Endothelial cell of umbilical vein (primary cell): ENCODE results near the gene ZNF141. TPM values are rescaled to one million over a fixed set of nuclear protein-coding genes. Genes with fewer than 3 reads are reported as not detected.

Experiments used
- BruUV-seq: library from RNA; stranded (reverse); fragments of 400-500 nt; replicated peaks from 2 replicates; lab custom pipeline; 2021; lab: Mats Ljungman, UMichigan
- CTCF ChIA-PET: fragments of 300-600, 350-600 bp; sonication (Branson Sonifier 250); formaldehyde crosslinking; loops from one replicate; lab custom pipeline; 2021; ENCODE audit warnings: antibody characterized with exemption, inconsistent platforms; lab: Charles Lee
- POLR2A ChIA-PET: fragments of 300-600, 350-600 bp; sonication (Branson Sonifier 250); formaldehyde crosslinking; loops from one replicate; lab custom pipeline; 2021; ENCODE audit warnings: antibody characterized with exemption, inconsistent platforms; lab: Charles Lee
- DNase-seq: peaks from one replicate; pipeline ENCODE4 v3.0.0-alpha.2; 2011; ENCODE audit warnings: low read depth, low spot score
- FAIRE-seq: peaks from 2 replicates; lab custom pipeline; 2011; peaks lifted over from hg19 to GRCh38; lab: Jason Lieb, UNC
- H2AFZ ChIP-seq: 2 replicates; pipeline ENCODE4 v1.6.0; 2012; ENCODE audit warnings: low read depth, low read length, control low read depth, inconsistent platforms
- H3K27ac ChIP-seq: 2 replicates; pipeline ENCODE4 v1.5.1; 2011; ENCODE audit warnings: low read depth, mild to moderate bottlenecking, control low read depth, low read length, moderate library complexity; ENCODE audit not compliant: insufficient read depth
- H3K27me3 ChIP-seq, 2 experiments: 2 replicates each; pipeline versions ENCODE4 v1.6.0 to v1.6.1; 2011; ENCODE audit warnings: low read length in 2 of 2, mixed read lengths in 1 of 2; ENCODE audit not compliant: control insufficient read depth in 2 of 2, insufficient read depth in 2 of 2
- H3K36me3 ChIP-seq, 2 experiments: 2 replicates in 1 of 2; 3 replicates in 1 of 2; pipeline ENCODE4 v1.5.1; 2011; ENCODE audit warnings: low read length in 2 of 2, mild to moderate bottlenecking in 1 of 2, moderate library complexity in 1 of 2; ENCODE audit not compliant: control insufficient read depth in 2 of 2, insufficient read depth in 2 of 2; ENCODE audit errors: extremely low read depth in 1 of 2
- H3K4me1 ChIP-seq: 3 replicates; pipeline ENCODE4 v1.5.1; 2011; ENCODE audit warnings: mild to moderate bottlenecking, low read length; ENCODE audit not compliant: control insufficient read depth, insufficient read depth; ENCODE audit errors: extremely low read depth
- H3K4me2 ChIP-seq: 2 replicates; pipeline ENCODE4 v1.6.1; 2011; ENCODE audit warnings: low read length, control low read depth, mixed read lengths; ENCODE audit not compliant: insufficient read depth
- H3K4me3 ChIP-seq, 3 experiments: fragments of 200-600 bp in 1 of 3; sonication (generic), shearing (Covaris generic) in 1 of 3; replicated peaks in 1 of 3; 2 replicates each; pipeline ENCODE4 v1.5.1; 2011 to 2016; ENCODE audit warnings: control low read depth in 3 of 3, low read length in 3 of 3, mild to moderate bottlenecking in 2 of 3, inconsistent platforms in 1 of 3, low read depth in 1 of 3, moderate library complexity in 1 of 3; ENCODE audit not compliant: insufficient read depth in 1 of 3
- H3K79me2 ChIP-seq: 2 replicates; pipeline ENCODE4 v1.6.0; 2012; ENCODE audit warnings: low read length, inconsistent platforms; ENCODE audit not compliant: control insufficient read depth, insufficient read depth
- H3K9ac ChIP-seq: replicated peaks from 2 replicates; pipeline ENCODE3; 2011; ENCODE audit warnings: low read length, control low read depth; ENCODE audit not compliant: insufficient read depth; ENCODE audit errors: extremely low read depth
- H3K9me1 ChIP-seq: replicated peaks from 3 replicates; pipeline ENCODE4 v1.6.0; 2011; ENCODE audit warnings: mild to moderate bottlenecking, low read length; ENCODE audit not compliant: control insufficient read depth, insufficient read depth; ENCODE audit errors: extremely low read depth
- H3K9me3 ChIP-seq: replicated peaks from 2 replicates; pipeline ENCODE4 v1.5.1; 2012; ENCODE audit warnings: low read length, inconsistent platforms; ENCODE audit not compliant: control insufficient read depth, insufficient read depth
- H4K20me1 ChIP-seq: replicated peaks from 2 replicates; pipeline ENCODE3; 2011; ENCODE audit warnings: mild to moderate bottlenecking, low read length; ENCODE audit not compliant: control insufficient read depth, insufficient read depth; ENCODE audit errors: extremely low read depth
- CTCF ChIP-seq, 2 donors: IDR thresholded peaks; 1 replicate in 1 of 2; 2 replicates in 1 of 2; pipeline ENCODE4 v1.5.1; 2011; ENCODE audit warnings: low read length in 2 of 2, mild to moderate bottlenecking in 2 of 2, moderate library complexity in 2 of 2, control low read depth in 1 of 2, inconsistent platforms in 1 of 2, low read depth in 1 of 2; ENCODE audit not compliant: insufficient read depth in 1 of 2; ENCODE audit errors: extremely low read depth in 1 of 2
- EZH2 ChIP-seq: IDR thresholded peaks from 2 replicates; pipeline ENCODE4 v1.6.1; 2012; ENCODE audit warnings: borderline replicate concordance, low read depth, mild to moderate bottlenecking, moderate library complexity, low read length, inconsistent platforms; ENCODE audit not compliant: severe bottlenecking
- FOS ChIP-seq: IDR thresholded peaks from 2 replicates; pipeline ENCODE4 v1.6.1; 2011; ENCODE audit warnings: mild to moderate bottlenecking, low read length, moderate library complexity, borderline replicate concordance; ENCODE audit not compliant: insufficient read depth
- GATA2 ChIP-seq: IDR thresholded peaks from 2 replicates; pipeline ENCODE4 v1.7.0; 2011; ENCODE audit warnings: low read depth, mild to moderate bottlenecking, moderate library complexity, mixed read lengths, low read length; ENCODE audit not compliant: insufficient read length, insufficient read depth
- JUN ChIP-seq: IDR thresholded peaks from 2 replicates; pipeline ENCODE4 v1.6.1; 2011; ENCODE audit warnings: borderline replicate concordance, low read depth; ENCODE audit not compliant: insufficient read length, insufficient read depth
- MAX ChIP-seq: IDR thresholded peaks from 2 replicates; pipeline ENCODE4 v1.6.1; 2011; ENCODE audit not compliant: insufficient read depth, insufficient read length
- MYC ChIP-seq: IDR thresholded peaks from one replicate; pipeline ENCODE4 v1.6.1; 2011; ENCODE audit warnings: mild to moderate bottlenecking, low read depth, low read length
- POLR2AphosphoS5 ChIP-seq: IDR thresholded peaks from 2 replicates; pipeline ENCODE4 v1.6.1; 2012; ENCODE audit warnings: low read depth, mild to moderate bottlenecking, control low read depth, low read length, moderate library complexity; ENCODE audit not compliant: insufficient read depth
- dilution Hi-C: fragments of 300-500 bp; cut with MboI; formaldehyde crosslinking; loops from one replicate; pipeline ENCODE4 v1.15.0; 2019; ENCODE audit warnings: low sequenced_read_pairs; ENCODE audit not compliant: extremely low pct_ligation_motif_present
- intact Hi-C: fragments of 100-400 bp; cut with micrococcal nuclease; formaldehyde crosslinking; loops from one replicate; pipeline ENCODE4 v1.10.0; 2022
- polyA plus RNA-seq, 4 experiments: library from polyadenylated mRNA; depleted of rRNA in 3 of 4; stranded (reverse) in 3 of 4; unstranded in 1 of 4; fragments of >200 nt; gene quantifications; 2 replicates each; pipeline versions ENCODE4 v1.2.1 to v1.2.3, GENCODE V29; 2011 to 2012; ENCODE audit warnings: missing spikeins in 1 of 4
- total RNA-seq: library from RNA; stranded (reverse); gene quantifications from 2 replicates; pipeline ENCODE4 v1.2.3, GENCODE V29; 2021

The ZNF141 gene
- total and polyA plus RNA-seq, 2 donors (not counting 3 experiments of a cell fraction or from before 2014, with no cell fraction given): 2.2 to 11.4 TPM

GRCh38 chr4:336099-336892 is 1.3 kb upstream of the ZNF141 start:
- H3K27me3 ChIP-seq: no peaks in the 10 kb centered on the region
- H4K20me1 ChIP-seq: no peaks in the 10 kb centered on the region
- POLR2A ChIA-PET: no interaction called here
- peak overlapping the region; percentile 22 for H3K4me2 ChIP-seq
- intact Hi-C loops: loop anchor here (2.0 to 10.0 kb wide), 4 partner anchors 31 to 339 kb away; partner anchors contain the start of genes ATP5ME, MYL5 and ZNF732
- no peaks in the 10 kb centered on the region for H3K36me3 ChIP-seq
- H3K79me2 ChIP-seq: peaks cover 13% of the 10 kb centered on the region
- H3K4me3 ChIP-seq: peak overlapping the region; percentile 24 to 78 (median 39)
- FAIRE-seq (no peak), DNase-seq (no peak)
- H3K9me1 ChIP-seq: no peaks in the 10 kb centered on the region
- peaks cover 3% of the 10 kb centered on the region for H3K4me1 ChIP-seq
- no TSS peak for BruUV-seq
- CTCF ChIA-PET: no interaction called here
- dilution Hi-C loops: no loop called here
- TF ChIP-seq GATA2 (no peak), MAX (no peak), POLR2AphosphoS5 (no peak), CTCF (IDR thresholded peaks at IDR 0.05; ENCODE audit: extremely low read depth in 1 of 2, insufficient read depth in 1 of 2, low read depth in 1 of 2, low read length in 2 of 2) (no peak), MYC (no peak), JUN (no peak), FOS (no peak), EZH2 (no peak)
- H3K9ac ChIP-seq: no peak overlapping the region
- H2AFZ ChIP-seq: peak overlapping the region; percentile 92
- H3K27ac ChIP-seq: no peak overlapping the region
- no peaks in the 10 kb centered on the region for H3K9me3 ChIP-seq
